ENCODE measurements around the gene HSD17B1. TPM values are rescaled to one million over a fixed set of nuclear protein-coding genes. Genes with fewer than 3 reads are reported as not detected.
A peak's percentile ranks its signal among the peaks of the same experiment; 100 is the strongest.

HSD17B1 gene
- total RNA-seq, 1 experiment from 2014 or later, result 1.5 TPM

DNA sequence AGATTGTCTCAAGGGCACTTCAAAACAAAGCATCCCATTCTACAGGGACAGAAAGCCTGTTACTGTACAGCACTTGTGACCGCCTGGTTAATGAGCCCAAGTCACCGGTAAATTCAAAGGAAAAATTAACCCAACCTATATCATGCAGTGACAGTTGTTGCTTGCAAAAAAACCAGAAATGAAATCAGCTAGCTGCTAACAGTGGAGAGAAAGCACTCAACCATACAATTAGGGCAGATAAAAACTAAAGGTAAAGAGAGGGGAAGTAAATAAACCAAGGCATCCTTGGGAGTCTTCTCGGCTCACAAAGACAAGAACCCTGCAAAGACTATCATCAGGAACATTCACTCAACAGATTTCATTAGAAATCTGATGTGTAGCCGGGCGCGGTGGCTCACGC, 50.6 kb downstream of the HSD17B1 start:
- Mint-ChIP-seq H3K27ac (0 out of 7 replicates have a peak overlapping the region, but pooled peaks of 1 of the 3 experiments have one; percentile 30), H3K27me3 (ENCODE audit: low read depth) (no peaks in the 10 kb centered on the region), H3K4me3 (no peak overlapping the region), H3K4me1 (peaks cover 8 to 9% of the 10 kb centered on the region in 2 experiments), H3K9me3 (no peaks in the 10 kb centered on the region), H3K36me3 (ENCODE audit: insufficient read depth in 1 of 3, low read depth in 3 of 3) (peaks cover 0 to 5% (median 0%) of the 10 kb centered on the region in 3 experiments; a peak in 1 of 7 replicates)
- no peak overlapping the region for H2AK5ac ChIP-seq (ENCODE audit: insufficient read length, low read length)
- no peak overlapping the region for H2BK20ac ChIP-seq (ENCODE audit: low read depth, low read length, poor library complexity, severe bottlenecking)
- H3K23me2 ChIP-seq (ENCODE audit: insufficient read length, low read depth, low read length, poor library complexity, severe bottlenecking), result peaks cover 3% of the 10 kb centered on the region
- no peaks in the 10 kb centered on the region for H3K4me1 ChIP-seq (ENCODE audit: insufficient read depth, low read length)
- H4K5ac ChIP-seq (ENCODE audit: insufficient read length, low read depth, low read length), result no peak overlapping the region
- no peaks in the 10 kb centered on the region for H3K9me3 ChIP-seq (ENCODE audit: control insufficient read depth, low read depth, low read length)
- H2BK120ac ChIP-seq (ENCODE audit: low read depth, low read length, poor library complexity, severe bottlenecking), result no peak overlapping the region
- H3K18ac ChIP-seq (ENCODE audit: insufficient read length, low read depth, low read length), result no peak overlapping the region
- no peak overlapping the region for H3T11ph ChIP-seq (ENCODE audit: low read length)
- H2BK5ac ChIP-seq (ENCODE audit: insufficient read length, low read length), result no peak overlapping the region
- no peak overlapping the region for H3K27ac ChIP-seq (ENCODE audit: insufficient read length, low read depth, low read length)
- no peak overlapping the region for H3K9ac ChIP-seq (ENCODE audit: extremely low read depth, insufficient read length, low read length)
- H4K91ac ChIP-seq (ENCODE audit: insufficient read length, low read depth, low read length), result no peak overlapping the region
- no peak overlapping the region for H3K4ac ChIP-seq (ENCODE audit: low read depth, low read length)
- TF ChIP-seq, protein P1, sequence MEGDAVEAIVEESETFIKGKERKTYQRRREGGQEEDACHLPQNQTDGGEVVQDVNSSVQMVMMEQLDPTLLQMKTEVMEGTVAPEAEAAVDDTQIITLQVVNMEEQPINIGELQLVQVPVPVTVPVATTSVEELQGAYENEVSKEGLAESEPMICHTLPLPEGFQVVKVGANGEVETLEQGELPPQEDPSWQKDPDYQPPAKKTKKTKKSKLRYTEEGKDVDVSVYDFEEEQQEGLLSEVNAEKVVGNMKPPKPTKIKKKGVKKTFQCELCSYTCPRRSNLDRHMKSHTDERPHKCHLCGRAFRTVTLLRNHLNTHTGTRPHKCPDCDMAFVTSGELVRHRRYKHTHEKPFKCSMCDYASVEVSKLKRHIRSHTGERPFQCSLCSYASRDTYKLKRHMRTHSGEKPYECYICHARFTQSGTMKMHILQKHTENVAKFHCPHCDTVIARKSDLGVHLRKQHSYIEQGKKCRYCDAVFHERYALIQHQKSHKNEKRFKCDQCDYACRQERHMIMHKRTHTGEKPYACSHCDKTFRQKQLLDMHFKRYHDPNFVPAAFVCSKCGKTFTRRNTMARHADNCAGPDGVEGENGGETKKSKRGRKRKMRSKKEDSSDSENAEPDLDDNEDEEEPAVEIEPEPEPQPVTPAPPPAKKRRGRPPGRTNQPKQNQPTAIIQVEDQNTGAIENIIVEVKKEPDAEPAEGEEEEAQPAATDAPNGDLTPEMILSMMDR (conservative IDR thresholded peaks at IDR 0.05), result no peak
- H3K23ac ChIP-seq (ENCODE audit: insufficient read length, low read depth, low read length), result no peak overlapping the region
- H3K27me3 ChIP-seq (ENCODE audit: insufficient read depth, low read length), result no peaks in the 10 kb centered on the region
- no peak overlapping the region for H3K4me2 ChIP-seq (ENCODE audit: insufficient read depth, insufficient read length, low read length)
- no peak overlapping the region for H2BK15ac ChIP-seq (ENCODE audit: low read depth, low read length)
- no peak overlapping the region for H2BK12ac ChIP-seq (ENCODE audit: insufficient read length, low read depth, low read length)
- no peaks in the 10 kb centered on the region for H3K79me1 ChIP-seq (ENCODE audit: insufficient read depth, low read depth, low read length, poor library complexity, severe bottlenecking)
- H3K79me2 ChIP-seq (ENCODE audit: insufficient read depth, low read length), result peaks cover 8% of the 10 kb centered on the region; the same call in 1 of the 2 replicates
- H4K20me1 ChIP-seq (ENCODE audit: control insufficient read depth, insufficient read depth, insufficient read length), result no peaks in the 10 kb centered on the region
- WGBS (ENCODE audit: extremely low coverage, insufficient read length, low lambda C conversion rate), result no CpG with 5 or more reads among the region's 7 CpGs
- no peak overlapping the region for H2AFZ ChIP-seq (ENCODE audit: low read length)
- no peak overlapping the region for H4K8ac ChIP-seq (replicated peaks; ENCODE audit: insufficient read length, low read depth, low read length)
- no peak for DNase-seq
- no peak overlapping the region for H3K14ac ChIP-seq (ENCODE audit: insufficient read depth, low read length)
- no peak overlapping the region for H3K56ac ChIP-seq (ENCODE audit: insufficient read length, low read depth, low read length)

Small RNA genes within 50 kb of the gene (microRNA-seq; reads per million reads assigned to microRNA genes)
- 0.81 reads per million for gene MIR5010 (ENCODE audit: borderline microRNAs expressed)

Other genes starting within 250 kb of the HSD17B1 start
- 82.1 and 83.2 TPM in 2 replicates for gene STAT3, start 164.5 kb upstream of the HSD17B1 start, total RNA-seq (2021)
- 65.2 and 70.0 TPM in 2 replicates for gene CAVIN1, start 129.7 kb upstream of the HSD17B1 start, total RNA-seq (2021)
- gene ATP6V0A1, start 94.0 kb upstream of the HSD17B1 start, total RNA-seq (2021), result 47.8 and 54.1 TPM in 2 replicates
- 20.4 and 23.5 TPM in 2 replicates for gene NAGLU, start 16.7 kb upstream of the HSD17B1 start, total RNA-seq (2021)
- 81.4 and 84.1 TPM in 2 replicates for gene COASY, start 9.2 kb downstream of the HSD17B1 start, total RNA-seq (2021)
- gene MLX, start 14.2 kb downstream of the HSD17B1 start, total RNA-seq (2021), result 42.1 and 45.3 TPM in 2 replicates
- 36.0 and 37.4 TPM in 2 replicates for gene PSMC3IP, start 24.8 kb downstream of the HSD17B1 start, total RNA-seq (2021)
- gene RETREG3, start 56.5 kb downstream of the HSD17B1 start, total RNA-seq (2021), result 47.3 and 51.1 TPM in 2 replicates
- gene TUBG1, start 56.8 kb downstream of the HSD17B1 start, total RNA-seq (2021), result 117 and 122 TPM in 2 replicates
- gene TUBG2, start 106.4 kb downstream of the HSD17B1 start, total RNA-seq (2021), result 20.4 and 22.0 TPM in 2 replicates
- 21.4 and 22.3 TPM in 2 replicates for gene PLEKHH3, start 124.1 kb downstream of the HSD17B1 start, total RNA-seq (2021)
- 1.0 TPM in 2 replicates for gene CCR10, start 128.9 kb downstream of the HSD17B1 start, total RNA-seq (2021)
- gene CNTNAP1, start 129.6 kb downstream of the HSD17B1 start, total RNA-seq (2021), result 7.5 and 7.7 TPM in 2 replicates
- gene EZH1, start 192.1 kb downstream of the HSD17B1 start, total RNA-seq (2021), result 17.9 and 18.6 TPM in 2 replicates
- gene RAMP2, start 208.3 kb downstream of the HSD17B1 start, total RNA-seq (2021), result 10.9 and 11.7 TPM in 2 replicates
- 111 and 113 TPM in 2 replicates for gene VPS25, start 220.5 kb downstream of the HSD17B1 start, total RNA-seq (2021)
- gene WNK4, start 227.7 kb downstream of the HSD17B1 start, total RNA-seq (2021), result 1.9 and 2.6 TPM in 2 replicates
- 74.2 and 76.9 TPM in 2 replicates for gene COA3, start 245.8 kb downstream of the HSD17B1 start, total RNA-seq (2021)
- not detected in 2 replicates for gene CNTD1, start 245.9 kb downstream of the HSD17B1 start, total RNA-seq (2021)